Measurements from ENCODE around the gene CSRP3.

GRCh38 chr11:19161651-19162050, 40.1 kb downstream of the CSRP3 start:
- TF ChIP-seq CTCF (IDR thresholded peaks at IDR 0.05) (no peak), EP300 (IDR thresholded peaks at IDR 0.05) (no peak)

All from stomach (tissue), 4 donors.